Amniotic stem cell (primary cell): ENCODE measurements around the gene AGAP9.
"Not testable (repeated sequence)": the region's sequence is repeated elsewhere in the genome, so short reads cannot be mapped to it uniquely, and the experiment has no call there.

Experiments
- DNase-seq: peaks from one replicate; lab custom pipeline; 2025; lab: John Stamatoyannopoulos, UW

AGAP9 gene

DNA sequence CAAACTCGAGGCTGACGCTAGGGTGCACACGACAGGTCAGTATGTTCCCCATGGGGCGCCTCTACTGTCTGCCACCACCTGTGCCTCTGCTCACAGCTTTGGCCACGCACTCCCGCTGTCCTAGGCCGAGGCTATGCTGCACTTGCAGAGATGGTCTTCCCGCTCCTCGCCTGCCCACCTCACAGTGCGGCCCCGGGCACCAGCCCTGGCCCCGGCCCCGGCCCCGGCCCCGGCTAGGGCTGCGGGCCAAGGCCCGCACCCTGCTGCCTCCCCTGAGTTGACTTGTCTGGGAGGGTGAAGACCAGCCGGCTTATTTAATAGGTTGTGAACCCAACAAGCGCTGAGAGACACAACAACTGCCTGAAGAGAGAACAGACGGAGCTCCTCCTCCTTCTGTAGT lies at the start of gene AGAP9:
TSS of gene AGAP9 (minus strand) at position 164 of the 400 bp plus-strand sequence. CDS start at position 52, 112 bp downstream.
- not testable (repeated sequence) for DNase-seq

- not testable (repeated sequence) for DNase-seq
Measured at GRCh38 chr10:47571138-47571912, 47.9 kb upstream of the AGAP9 start.

- DNase-seq = not testable (repeated sequence)
Measured at GRCh38 chr10:47566757-47567156, 43.3 kb upstream of the AGAP9 start.

DNA sequence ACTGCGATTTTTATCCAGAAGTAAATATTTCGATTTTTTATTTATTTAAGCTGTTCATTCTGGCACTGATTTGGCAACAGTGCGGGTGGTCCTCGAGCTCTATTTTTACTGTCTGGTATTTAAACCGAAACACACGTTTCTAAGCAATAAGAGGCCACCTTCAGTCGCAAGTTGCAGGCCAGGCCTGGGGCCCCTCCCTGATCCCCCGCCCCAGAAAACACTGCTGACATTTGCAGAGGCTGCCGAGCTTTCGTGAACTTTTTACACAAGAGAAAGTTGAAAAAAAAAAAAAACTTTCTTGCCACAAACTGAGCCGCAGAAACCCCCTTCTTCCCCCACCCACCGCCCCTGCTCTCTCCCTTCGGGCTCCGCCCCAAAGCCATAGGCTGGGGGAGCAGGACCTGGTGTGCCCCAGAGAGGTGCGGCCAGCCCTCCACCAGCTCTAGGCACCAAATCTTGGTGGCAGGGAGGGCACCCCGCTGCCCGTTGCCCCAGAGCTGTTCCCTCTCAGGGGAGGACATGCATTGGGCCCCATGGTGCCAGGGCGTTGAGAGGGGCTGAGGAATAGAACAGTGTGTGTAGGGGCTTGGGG lies 42.8 kb upstream of the AGAP9 start:
- DNase-seq = not testable (repeated sequence)

- not testable (repeated sequence) for DNase-seq
Measured at GRCh38 chr10:47565517-47565920, 42.1 kb upstream of the AGAP9 start.

- DNase-seq = not testable (repeated sequence)
Measured at GRCh38 chr10:47564953-47565352, 41.5 kb upstream of the AGAP9 start.

- DNase-seq = not testable (repeated sequence)
Measured at GRCh38 chr10:47564318-47564717, 40.9 kb upstream of the AGAP9 start.

DNA sequence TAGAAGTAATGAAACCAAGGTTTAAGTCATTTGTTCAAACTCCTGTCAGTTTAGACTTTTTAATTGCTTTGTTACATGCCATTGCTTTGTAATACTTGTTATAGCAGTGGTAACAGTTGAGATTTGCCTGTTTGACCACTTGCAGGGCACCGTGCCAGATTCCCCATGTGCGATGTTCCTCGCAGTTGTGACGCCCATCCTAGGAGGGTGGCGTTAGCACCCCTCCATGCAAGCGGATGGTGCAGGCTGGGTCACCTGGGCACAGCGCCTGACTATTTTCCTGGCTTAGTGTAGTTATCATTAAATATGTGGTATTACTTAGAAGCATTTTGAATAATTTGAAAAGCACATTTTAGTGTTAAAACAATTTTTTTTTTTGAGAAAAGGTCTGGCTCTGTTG lies 37.0 kb upstream of the AGAP9 start:
- not testable (repeated sequence) for DNase-seq

GRCh38 chr10:47559718-47560308 lies 36.4 kb upstream of the AGAP9 start:
- DNase-seq = not testable (repeated sequence)

- not testable (repeated sequence) for DNase-seq
Measured at GRCh38 chr10:47558109-47558508, 34.7 kb upstream of the AGAP9 start.

DNA sequence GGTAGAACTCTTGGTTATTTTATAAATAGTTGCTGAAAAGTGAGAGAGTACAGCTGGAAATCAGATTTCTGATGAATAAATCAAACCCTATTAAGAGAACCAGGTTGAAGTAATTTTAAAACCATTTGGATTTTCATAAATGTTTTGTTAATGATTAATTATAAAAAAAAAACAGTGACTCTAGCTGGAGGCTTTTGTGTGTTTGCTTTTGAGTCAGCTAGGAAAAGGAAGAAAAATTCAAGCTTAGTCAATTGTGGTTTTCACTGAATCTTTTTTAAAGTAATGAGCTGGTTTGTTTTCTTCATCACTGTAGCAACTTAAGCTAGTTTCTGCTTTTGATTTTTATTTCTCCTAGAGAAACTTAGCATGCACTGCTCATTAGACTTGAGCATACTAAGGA lies 34.2 kb upstream of the AGAP9 start:
- DNase-seq = not testable (repeated sequence)

DNA sequence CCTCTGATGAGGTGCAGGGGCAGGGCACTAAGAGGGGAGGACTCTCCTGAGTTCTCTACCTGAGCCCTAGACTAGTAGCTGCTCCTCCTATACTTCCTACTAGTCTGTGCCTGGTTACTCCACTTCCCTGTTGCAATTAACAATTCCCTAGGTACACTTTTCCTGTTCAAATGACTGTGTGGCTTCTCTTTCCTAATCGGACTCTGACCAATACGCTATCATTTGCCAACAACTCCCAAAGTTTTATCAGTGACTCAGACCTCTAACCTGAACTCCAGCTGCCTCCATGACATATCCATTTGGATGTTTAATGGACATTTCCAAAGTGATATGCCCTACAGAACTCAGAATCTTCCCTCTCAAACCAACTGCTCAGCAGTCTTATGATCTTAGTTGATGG lies 31.9 kb upstream of the AGAP9 start:
- DNase-seq = not testable (repeated sequence)

- not testable (repeated sequence) for DNase-seq
Measured at GRCh38 chr10:47554552-47554951, 31.1 kb upstream of the AGAP9 start.

GRCh38 chr10:47553860-47554247 lies 30.4 kb upstream of the AGAP9 start:
- DNase-seq = not testable (repeated sequence)

- DNase-seq = not testable (repeated sequence)
Measured at GRCh38 chr10:47553214-47553859, 29.9 kb upstream of the AGAP9 start.

DNA sequence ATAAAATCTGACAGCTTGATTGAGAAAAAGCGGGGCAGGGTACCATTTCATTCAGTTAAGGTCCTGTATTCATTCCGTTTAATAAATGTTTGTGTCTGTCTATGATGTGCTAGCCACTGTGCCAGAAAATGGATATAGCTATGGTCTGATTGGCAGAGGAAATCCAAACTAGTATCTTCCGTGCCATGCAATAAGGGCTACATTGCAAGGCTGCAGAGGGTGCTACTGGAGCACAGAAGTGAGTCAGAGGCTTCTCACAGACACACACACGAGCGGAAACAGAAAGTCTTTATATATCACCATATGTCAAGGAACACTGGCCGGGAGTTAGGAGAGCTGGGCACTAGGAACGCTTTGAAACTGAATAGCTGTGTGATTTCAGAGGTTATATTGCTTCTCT lies 29.3 kb upstream of the AGAP9 start:
- DNase-seq = not testable (repeated sequence)

- not testable (repeated sequence) for DNase-seq
Measured at GRCh38 chr10:47547286-47547685, 23.8 kb upstream of the AGAP9 start.

DNA sequence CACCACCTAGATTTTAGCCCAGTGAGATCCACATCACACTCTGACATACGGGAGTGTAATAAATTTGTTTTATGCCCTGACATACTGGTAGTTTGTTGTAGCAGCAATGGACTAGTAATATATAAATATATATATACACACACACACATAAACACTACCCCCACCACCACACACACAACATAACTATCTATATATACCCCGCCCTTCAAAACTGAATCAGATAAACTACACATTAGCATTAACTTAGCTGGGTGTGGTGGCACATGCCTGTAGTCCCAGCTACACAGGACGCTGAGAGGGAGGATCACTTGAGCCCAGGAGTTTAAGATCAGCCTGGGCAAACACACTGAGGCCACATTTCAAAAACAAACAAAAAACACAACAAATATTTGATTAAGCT lies 13.0 kb upstream of the AGAP9 start:
- not testable (repeated sequence) for DNase-seq

- DNase-seq = not testable (repeated sequence)
Measured at GRCh38 chr10:47502313-47502712, 21.1 kb downstream of the AGAP9 start.

- DNase-seq = not testable (repeated sequence)
Measured at GRCh38 chr10:47494226-47494625, 29.2 kb downstream of the AGAP9 start.

DNA sequence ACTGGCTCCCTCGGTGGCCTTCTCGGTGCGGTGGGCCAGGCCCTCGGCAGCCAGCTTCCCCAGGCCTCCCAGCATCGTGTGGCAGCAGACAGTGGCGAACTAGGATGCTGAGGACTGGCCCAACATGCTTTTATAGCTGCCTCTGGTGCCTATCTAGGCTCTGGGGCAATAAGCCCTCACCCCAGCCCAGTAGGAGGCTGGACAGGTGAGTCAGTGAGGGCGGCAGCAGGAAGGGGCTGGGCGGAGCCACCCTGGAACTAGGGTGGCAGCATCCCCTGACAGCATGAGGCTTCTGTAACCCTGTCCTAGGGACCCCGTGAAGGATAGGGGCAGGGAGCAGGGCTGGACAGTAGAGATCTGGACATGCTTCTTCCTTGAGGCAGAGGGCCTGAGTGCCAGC lies 31.8 kb downstream of the AGAP9 start, which contains the start of gene FAM25G:
TSS of gene FAM25G (minus strand) at position 101 of the 400 bp plus-strand sequence. CDS start at position 75, 26 bp downstream.
- not testable (repeated sequence) for DNase-seq

- DNase-seq = not testable (repeated sequence)
Measured at GRCh38 chr10:47489630-47490029, 33.8 kb downstream of the AGAP9 start.
